Measurements from ENCODE around the gene FAM72D.
A peak's percentile ranks its signal among the peaks of the same experiment; 100 is the strongest.
"Not testable (repeated sequence)": the region's sequence is repeated elsewhere in the genome, so short reads cannot be mapped to it uniquely, and the experiment has no call there.

Gene FAM72D

DNA sequence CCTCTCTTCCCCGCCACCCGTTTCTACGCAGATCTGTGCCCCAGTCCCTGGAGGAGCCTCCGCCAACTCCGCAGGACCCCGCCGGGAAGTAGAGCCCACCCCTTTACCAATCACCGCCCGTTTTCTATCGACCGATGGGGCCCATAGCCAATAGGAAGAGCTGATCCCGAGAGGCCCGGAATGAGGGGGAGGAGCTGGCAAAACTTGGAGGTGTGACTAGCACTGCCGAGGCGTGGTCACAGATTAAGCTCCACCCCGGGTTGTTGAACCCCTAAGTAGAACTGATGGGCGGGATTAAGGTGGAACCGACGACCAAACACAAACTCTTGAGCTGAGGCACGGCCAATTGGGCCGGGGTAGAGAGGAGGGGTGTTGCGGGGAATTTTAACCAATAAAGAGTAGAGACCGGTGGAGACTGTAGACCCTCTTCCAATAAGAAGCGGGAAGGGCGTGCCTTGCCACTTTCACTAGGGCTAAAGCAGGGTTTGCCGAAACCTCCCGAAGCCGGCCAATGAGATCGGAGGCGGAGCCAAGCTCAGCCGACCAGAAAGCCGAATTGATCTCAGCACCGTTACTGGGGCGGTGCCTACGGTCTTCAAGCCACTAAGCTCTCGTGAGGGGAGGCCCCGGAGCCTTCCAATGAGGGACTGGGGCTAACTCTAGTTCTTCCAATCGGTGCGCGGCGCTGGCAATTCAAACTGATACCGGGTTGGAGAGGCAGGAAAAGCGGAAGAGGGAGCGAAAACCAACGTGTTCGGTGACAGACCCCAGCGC lies at the start of gene FAM72D, which contains the start of gene SRGAP2B:
Gene FAM72D (plus strand): TSS at position 691 of the 774 bp plus-strand sequence. CDS start 874 bp downstream, outside the sequence.
Gene SRGAP2B (minus strand): TSS at position 45 of the 774 bp plus-strand sequence. CDS start 2,427 bp downstream, outside the sequence.
- peak; percentile 99 for FAIRE-seq

DNA sequence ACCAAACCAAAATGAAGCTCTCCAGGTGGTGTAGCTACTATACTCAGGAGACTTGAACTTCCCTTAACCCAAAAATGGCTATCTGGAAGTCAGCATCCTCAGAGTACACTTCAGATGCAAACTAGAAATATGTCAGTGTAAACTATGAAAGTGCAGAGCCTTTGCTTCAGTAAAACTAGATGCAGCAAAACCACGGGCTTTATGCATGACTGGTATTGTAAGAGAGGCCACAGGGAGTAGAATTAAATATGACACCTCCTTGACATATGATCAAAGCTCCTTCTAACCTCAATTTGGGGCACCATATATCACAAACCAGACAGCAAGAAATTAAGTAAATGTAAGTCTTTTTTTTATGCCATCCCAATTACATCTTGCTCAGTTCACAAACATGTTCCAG lies 48.2 kb upstream of the FAM72D start:
- not testable (repeated sequence) for FAIRE-seq

DNA sequence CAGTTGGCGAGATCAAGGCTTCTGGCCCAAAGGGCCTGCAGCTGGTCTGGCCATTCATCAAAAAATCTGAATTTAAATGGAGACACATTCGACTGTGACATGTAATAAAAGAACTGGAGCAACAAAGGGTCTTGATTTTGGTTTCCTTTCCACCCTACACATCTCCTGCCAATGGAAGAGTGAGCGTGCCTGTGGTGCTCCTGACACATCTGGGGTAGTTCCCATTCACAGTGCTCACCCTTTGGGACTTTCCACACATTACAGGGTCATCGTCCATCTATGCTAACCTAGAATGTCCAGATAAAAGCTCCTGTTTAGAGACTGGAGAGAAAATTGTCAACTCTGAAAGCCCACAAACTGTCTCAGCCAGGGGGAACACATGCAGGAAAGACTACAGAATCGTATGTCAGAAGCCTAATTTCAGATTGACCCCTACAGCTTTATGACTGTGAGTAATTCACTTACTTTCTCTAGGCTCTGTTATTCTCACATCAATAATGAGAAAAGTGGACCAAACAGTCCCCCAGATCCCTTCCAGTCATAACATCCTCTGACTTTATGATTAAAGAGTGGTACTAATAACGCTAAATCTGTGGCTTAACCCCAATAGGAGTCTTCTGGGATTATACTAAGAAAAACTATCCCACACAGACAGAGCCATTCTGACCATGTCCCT lies 47.5 kb upstream of the FAM72D start:
- not testable (repeated sequence) for FAIRE-seq

DNA sequence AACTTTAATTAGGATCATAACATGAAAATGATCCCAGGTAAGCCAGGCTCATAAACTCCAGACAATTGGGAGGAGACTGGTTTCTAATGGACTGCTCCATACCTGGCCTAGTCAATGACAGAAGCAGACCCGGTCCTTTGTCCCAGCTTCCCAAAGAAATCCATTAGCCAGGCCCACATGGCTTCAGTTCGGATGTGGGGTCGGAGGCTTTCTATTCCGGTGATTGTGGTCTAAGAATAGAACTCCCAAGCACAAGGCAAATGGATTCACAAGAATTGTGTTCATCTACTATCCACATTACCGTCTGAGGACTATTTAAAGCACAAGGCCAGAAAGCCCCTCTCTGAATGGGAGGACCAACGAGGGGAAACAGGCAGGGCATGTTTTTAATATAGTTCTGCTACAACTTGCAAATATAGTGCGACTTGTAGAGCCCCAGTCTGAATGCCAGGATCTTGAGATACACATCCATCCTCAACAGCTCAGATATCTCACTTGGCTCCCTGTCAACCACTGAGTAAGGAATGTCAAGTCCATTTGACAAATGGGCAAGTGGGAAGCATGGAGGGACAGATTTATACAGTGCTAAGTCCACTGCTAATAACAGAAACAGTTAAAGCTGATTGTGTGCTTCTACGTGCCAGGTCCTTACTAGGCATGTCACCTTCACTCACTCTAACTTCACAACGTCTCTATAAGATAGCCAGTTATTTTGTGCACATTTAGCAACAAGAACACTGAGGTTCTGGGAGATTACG lies 43.6 kb upstream of the FAM72D start:
- not testable (repeated sequence) for FAIRE-seq

DNA sequence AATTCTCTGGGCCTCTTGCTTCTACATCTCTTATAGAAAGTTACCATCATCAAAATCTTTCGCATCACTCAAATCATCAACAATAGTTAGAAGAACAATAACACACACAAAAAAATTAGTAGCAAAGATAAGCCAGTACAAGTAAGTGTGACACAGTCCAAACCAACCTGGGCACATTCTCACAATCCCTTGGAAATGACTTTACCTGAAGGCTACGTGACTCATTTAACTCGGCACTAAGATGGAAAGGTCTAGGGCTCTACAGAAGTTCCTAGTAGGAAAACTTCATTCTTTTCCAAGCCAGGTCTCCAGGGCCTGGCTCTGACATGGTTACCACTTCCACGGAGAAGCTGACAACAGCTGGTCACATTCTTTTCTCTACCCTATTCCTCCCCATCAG lies 42.3 kb upstream of the FAM72D start:
- FAIRE-seq: not testable (repeated sequence)

DNA sequence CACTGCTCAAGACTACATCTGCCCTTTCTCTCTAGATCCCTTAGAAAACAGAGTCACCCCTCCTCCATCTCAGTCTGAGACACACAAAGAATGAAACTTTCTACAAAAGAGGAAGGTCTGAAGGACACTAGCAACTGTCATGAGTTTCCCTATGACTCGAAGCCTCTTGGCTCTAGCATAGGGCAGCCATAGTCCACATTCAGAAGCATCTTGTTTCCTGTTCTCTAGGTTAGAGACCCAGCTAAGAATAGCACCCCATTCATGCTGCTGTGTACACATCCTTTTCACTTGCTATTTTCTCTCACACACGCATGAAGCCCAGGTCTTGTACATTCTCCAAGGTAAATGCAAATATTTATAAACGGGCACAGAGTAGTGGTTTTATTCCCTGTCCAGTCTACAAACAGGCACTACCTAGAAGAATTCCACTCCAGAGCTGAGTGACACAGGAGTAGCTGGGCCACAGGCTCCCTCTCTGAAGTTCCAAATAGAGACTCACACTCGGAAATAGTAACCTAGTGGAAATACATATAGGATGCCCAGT lies 40.5 kb upstream of the FAM72D start:
- not testable (repeated sequence) for FAIRE-seq

DNA sequence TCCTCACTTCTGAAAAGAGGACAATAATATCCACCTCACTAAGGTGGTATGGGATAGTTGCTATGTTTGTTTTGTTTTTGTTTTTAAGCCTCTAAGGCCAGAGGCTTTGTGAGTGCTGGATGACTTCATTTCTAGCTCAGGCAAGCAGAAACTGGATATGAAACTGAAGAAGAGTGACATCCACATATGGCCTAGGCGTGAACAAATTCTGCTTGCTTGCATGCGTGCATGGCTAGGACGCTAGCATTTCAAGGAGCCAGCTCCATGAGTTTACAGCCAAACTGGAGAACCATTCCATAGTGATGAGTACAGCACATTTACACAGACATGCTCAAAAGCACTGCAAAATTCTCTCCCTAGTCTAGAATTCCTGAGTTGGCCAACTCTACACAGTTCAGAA lies 37.6 kb upstream of the FAM72D start:
- FAIRE-seq: not testable (repeated sequence)

DNA sequence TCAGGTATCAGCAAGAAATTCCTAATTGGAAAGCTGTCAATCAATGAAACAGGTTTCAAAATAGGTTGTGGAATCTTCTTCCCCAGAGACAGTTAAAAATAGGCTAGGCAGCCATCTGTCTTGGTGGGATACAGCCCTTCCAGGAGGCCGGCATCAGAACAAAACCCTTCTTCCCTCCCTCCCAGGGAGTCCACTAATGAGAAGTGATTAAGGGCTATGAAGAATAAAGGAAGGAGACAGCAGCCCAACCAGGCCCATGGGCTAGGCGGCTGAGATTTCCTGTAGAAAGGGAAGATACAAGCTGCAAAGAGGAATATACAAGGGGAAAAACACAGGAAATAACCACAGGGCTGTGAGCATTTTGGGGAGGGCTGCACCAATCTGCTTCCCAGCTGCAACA lies 32.5 kb upstream of the FAM72D start:
- not testable (repeated sequence) for FAIRE-seq

DNA sequence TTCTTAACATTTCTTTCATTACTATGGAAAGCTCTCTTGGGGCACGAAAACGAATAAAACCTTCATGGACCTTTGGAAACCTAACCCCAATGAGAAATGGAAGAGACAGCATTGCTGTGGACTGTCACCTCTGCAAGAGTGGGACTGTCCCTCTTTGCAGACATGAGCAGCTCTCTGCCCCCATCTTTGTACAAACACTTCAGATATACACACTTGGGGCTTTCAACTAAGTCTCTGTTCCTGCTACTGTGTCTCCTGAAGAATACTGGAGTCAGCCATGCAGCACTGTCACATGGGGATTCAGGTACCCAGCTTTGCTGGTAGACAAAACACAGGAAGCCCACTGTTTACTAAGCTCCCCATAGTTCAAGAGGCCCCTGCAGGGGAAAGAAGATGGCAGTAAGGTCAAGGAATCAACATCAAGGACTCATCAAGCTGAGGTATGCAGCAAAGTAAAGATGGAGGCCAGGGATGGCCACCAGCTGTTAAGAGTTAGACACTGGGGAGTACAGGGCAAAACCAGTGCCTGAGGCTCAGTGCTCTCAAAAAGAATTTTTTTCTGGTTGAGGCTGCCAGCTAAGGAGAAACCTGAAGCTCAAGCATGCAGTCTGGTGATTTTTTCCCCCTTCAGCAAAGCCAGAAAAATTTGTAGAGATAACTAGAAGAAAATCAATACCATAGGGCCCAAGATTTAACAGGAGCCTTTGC lies 31.7 kb upstream of the FAM72D start:
- FAIRE-seq: not testable (repeated sequence)

DNA sequence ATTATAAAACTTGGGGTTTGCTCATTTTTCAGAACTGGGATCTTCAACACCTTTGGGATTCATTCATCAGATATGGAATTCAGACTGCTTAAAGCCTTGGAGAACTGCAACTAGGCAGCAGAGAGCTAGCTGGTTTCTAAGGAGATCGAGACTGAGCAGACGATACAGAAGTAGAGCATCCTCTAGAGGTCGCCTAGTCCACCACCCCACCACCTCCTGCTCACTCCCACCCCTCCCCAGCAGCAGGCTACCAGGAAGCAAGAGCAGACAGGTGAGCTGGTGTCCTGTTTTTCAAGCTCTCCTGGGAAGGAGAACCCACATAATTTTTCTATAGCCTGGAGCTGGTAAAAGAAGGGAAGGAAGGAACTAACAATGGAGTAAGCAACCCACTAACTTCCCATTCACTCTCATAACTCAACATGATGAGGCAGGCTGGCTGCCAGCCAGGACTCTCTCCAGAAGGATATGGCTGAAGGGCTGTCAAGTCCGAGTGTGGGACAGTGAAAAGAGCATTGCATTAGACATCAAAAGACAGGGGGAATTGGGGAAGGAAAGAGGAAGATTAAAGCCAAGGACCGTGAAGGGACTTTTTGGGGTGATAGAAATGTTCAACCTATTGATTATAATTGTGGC lies 30.5 kb upstream of the FAM72D start:
- FAIRE-seq: not testable (repeated sequence)

DNA sequence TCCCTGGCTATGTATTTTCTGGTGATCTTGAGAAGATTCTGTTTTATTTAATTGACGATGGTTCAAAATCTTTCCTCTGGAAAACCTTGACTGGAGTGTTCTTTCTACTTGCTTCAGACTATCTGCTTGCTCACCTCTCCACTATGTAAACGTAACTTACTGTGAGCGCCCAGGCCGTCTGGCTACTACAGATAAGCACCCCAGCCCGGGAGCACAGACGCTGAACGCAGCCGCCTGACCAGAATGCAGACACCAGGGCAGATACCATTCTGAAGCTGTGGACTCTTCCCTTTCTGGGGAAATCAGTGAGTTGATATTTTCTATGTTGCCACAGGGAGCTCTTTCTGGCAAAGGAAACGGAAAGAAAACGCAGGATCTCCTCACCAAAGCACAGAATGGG lies 29.3 kb upstream of the FAM72D start:
- not testable (repeated sequence) for FAIRE-seq

DNA sequence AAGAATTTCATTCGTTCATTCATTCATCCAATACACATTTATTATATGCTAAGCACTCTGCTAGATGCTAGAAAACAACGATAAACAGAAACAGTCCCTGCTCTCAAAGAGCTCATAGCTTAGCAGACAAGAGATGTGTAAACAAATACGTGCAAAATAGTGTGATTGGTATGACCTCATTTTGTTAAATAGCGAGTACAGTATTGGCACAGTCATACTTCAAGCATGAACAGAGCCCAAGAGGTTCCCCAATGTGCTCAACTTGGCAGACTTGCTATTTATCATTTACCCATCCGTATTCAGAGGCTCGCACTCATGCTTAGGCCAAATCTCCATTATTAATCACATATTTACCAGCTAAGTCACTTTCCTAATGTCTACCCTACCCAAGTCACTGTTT lies 24.2 kb upstream of the FAM72D start:
- not testable (repeated sequence) for FAIRE-seq

DNA sequence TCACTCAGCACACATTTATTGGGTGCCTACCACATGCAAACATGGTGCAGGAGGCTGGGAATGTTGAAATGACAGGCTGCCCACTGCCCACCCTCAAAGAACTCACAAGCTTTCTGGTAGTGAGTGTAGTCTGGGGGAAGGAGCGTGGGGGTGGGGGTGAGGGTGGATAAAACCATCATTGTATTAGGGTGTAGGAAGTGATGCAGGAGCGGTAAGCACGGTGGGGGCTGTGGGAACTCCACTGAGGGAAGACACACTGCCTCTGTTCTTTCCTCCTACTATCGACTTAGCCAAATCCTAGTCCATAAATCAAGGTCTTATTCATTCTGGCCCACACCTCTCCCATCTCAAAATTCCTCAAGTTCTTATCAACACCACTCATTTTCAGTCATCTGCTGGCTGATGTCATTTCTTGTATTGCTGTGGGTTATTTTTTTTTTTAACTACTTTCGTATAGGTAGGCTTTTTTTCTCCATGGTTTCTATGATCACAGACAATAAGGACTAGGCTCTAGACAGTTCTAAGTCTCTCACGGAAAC lies 21.7 kb upstream of the FAM72D start:
- FAIRE-seq: not testable (repeated sequence)

DNA sequence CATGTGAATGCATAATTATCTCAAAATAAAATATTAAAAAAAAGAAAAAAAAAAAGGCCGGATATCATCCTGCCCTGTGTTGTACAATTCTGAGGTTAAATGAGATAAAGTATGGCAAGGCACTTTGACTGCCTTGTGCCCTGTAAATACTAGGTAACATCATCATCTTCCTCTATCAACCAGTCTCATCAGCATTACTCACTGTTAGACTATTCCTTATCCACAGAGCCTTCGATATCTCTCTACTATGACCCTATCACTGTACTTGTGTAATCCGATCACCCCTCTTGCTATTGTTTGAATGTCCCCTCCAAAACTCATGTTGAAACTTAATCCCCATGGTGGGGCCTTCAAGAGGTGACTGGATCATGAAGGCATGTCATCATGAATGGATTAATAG lies 18.9 kb upstream of the FAM72D start:
- not testable (repeated sequence) for FAIRE-seq

DNA sequence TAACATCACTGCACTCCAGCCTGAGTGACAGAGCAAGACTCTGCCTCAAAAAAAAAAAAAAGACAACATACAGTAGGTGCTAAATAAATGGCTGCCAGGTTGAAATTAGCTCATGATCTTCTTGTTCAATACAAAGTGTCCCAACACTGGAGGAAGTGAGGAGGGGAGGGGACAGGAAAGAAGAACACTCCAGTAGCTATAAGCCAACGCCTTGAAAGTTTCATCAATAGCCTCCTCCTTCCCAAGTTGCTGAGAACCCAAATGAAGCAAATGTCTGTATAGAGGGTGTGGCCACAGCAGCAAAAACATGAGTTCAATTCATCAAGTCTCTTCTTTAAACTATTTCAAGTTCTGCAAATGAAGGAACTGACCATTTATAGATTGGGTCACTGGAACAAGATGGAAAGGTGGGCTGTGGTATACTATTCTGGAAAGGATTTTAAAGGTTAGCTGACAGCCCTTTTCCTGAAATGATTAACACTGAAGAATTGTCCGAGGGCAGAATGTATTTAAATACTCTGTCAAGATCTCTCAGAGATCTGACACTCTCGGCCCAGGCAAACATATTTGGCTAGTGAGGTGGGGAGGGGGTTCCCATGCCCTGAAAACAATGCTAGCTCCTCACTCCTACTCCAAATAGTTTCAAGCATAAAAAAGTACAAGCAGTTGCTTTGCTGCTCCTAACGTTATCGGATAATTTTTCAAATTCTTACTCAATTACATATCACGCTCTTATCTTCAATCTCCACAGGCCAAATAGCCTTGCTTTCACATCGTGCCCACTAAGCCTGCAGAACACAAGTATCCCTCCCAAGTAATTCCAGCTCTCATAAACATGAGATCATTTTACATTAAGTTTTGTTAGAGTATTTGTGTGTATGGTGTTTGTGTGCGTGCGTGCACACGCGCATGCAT lies 17.6 kb upstream of the FAM72D start:
- FAIRE-seq: not testable (repeated sequence)

DNA sequence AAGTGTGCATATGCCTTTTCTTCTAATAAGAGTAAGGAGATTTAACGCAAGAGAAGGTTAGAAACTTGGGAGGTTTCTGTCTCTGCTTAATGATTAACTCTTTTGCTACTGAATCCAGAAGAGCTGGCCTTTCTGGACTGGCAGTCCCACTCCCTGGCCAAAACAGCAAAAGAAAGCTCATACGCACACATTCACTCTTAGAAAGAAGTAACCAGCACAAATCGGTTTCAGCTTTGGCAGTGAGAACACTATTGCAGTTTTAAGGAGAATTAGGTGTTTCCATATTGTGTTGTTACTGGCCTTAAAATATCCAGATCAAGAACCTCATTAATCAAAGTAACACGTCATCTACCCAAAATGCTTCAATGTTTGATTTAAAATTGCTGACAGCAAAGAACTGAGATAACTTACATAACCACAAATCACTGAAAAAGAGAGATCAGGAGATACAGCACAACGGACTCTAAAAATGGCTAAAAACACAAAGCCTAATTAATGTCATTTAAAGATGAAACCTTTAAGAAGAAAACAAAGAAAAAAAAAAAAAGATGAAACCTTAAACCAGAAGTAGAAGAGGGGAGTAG lies 16.9 kb upstream of the FAM72D start:
- not testable (repeated sequence) for FAIRE-seq

DNA sequence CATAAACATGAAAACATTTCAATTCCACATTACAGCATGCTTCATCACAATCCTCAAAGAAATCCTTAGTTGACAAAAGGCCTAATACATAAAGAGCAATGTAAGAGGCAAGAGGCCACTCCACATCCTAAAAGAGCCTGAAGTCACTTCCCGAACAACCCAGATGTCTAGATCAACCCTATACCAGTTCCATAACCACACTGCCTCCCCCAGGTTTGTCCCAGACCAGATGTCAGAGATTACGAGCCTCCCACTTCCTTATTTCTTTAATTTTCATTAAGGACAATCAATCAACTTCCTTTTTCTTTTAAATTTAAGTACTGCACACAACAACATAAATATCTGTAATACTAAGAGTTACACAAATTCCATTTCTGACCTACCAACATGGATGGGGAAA lies 16.0 kb upstream of the FAM72D start:
- not testable (repeated sequence) for FAIRE-seq

DNA sequence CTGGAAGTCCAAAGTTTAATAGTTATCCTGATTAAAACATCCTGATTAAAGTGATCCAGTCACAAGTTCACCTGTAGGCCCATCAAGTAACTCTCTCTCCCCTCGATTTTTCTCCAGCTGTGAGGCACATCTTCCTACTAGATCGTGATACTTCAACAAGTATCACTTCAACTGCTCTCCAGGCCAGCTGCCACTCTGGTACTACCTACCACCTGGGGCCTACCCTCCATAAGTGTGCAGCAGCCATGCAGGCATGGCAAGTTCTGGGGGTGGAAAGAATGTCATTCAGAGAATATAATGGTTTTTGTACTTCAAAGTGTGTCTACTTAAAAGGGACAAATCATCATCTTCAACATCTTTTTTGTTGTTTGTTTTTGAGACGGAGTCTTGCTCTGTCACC lies 15.6 kb upstream of the FAM72D start:
- not testable (repeated sequence) for FAIRE-seq

DNA sequence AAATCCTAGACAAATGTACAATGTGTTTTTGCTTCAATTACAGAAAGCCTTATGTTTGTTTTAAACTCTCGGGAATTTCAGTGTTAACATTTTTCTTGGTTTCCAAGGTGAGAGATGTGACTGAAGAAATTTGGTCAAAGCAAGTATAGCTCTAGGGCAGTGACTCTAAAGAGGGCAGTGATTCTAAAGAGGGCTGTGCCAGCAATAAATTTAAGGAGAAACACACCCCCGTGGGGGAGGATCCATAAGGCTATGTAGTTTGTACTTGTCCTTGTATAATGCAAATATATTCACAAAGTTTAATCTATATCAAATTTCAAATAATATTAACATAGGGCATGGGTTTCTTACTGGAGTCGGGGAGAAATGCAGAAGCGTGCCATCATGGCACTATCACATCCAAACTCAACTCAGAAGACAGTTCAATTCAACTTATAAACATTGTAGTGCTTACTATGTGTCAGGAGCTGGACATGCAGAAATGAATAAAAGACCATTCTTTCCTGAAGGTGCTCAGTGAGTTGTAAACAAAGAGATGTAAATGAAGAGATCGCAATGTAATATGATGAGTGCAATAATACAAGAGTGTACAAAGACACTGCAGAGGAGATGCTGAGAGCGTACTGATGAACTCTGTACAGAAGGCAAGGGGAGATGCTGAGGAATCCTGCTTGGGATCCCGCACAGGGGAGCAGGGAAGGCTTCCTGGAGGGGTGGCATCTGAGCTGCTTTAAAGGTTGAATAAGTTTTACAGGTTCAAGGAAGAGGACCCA lies 13.1 kb upstream of the FAM72D start:
- not testable (repeated sequence) for FAIRE-seq

All from G401.6 (cell line).